Stimulated activated CD4-positive, alpha-beta T cell treated with anti-CD3 and anti-CD28 coated beads, Interleukin-1b, Interleukin-23, amount 100 ng/mL, for 1 hour (primary cell): ENCODE measurements around the gene INHBB.
"Not testable (repeated sequence)": the region's sequence is repeated elsewhere in the genome, so short reads cannot be mapped to it uniquely, and the experiment has no call there.

Experiments used
- DNase-seq, 2 donors: peaks; one replicate each; pipeline ENCODE4 v3.0.0-alpha.2; 2020; ENCODE audit warnings: low read depth in 2 of 2

Gene INHBB

DNA sequence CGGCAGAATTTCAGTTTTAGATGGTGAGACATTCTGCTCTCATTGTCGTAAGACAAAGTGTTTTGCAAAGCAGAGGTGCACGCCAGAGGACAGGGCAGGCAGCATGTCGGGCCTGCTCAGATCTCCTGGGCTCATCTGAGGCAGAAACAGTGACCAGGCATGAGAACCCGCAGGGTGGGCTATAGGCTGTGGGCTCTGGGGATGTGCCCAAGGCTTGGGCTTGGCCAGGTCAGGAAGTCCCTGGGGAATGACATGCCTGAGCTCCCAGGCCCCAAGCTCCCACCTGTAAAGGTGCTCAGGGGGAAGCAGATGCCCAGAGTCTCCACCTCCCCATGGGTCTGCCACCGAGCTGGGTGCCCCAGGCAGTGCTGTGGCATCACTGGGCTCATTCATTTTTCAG, 35.3 kb downstream of the INHBB start:
- no peak for DNase-seq

DNA sequence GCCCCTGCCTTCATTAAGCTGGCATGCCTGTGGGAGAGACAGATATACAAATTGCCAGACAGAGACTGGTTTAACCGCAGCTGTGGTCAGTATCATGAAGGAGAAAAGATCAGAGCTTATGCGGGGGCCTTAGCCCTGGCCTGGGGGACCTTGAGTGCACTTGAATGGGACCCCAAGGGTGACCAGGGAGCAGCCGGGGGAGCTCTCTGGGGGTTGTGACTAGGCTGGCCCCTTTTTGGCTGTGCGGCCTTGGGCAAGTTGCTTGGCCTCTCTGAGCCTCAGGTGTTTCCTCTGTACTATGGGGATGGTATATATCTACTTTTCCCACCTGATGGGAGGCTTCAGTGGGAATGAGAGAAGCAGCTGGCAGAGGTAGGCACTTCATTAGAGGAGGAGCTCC, 35.7 kb downstream of the INHBB start:
- DNase-seq, result no peak

DNA sequence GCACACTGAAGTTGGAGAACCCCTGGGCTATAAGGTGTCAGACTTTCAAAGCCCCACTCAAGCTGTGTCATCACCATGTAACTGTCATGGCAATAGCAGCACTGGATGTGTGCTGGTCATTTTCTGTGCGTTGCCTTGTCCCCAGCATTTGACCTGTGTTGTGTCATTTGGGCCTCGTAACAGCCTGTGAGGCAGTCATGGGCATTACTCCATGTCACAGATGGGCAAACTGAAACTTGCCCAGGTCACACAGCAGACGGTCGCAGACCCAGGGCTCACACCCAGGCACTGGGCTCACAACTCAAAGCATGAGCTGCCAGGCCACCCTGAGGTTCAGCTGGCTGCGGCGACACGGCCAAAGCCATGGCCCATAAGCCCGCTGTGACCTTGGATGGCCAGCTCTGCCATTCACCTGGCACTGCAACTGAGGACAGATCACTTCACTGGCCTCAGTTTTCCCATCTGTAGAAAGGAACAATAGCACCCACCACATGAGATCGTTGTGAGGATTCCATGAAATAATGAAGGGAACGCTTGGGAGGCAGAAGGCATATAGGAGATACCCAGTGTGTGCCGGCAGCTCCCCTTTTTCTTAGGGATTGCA, 36.7 kb downstream of the INHBB start:
- no peak for DNase-seq

DNA sequence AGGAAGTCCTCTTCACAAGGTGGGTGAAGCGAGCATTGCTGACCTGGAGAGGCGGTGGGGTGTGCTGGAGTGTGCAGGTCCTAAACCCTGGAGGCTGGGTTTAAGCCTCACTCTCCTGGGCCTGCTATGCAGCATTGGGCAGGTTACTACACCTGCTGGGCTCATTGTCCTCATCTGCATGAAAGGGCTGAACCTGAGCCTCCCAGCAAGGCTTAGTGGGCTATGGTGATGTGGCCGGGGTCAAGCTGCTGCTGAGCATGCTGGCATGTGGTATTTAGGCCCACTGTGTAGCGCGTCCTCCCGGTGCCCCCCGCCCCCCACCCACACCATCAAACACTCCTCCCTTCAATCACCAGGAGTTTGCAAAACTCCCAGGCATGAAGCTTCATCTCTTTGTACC, 37.3 kb downstream of the INHBB start:
- DNase-seq, result no peak

DNA sequence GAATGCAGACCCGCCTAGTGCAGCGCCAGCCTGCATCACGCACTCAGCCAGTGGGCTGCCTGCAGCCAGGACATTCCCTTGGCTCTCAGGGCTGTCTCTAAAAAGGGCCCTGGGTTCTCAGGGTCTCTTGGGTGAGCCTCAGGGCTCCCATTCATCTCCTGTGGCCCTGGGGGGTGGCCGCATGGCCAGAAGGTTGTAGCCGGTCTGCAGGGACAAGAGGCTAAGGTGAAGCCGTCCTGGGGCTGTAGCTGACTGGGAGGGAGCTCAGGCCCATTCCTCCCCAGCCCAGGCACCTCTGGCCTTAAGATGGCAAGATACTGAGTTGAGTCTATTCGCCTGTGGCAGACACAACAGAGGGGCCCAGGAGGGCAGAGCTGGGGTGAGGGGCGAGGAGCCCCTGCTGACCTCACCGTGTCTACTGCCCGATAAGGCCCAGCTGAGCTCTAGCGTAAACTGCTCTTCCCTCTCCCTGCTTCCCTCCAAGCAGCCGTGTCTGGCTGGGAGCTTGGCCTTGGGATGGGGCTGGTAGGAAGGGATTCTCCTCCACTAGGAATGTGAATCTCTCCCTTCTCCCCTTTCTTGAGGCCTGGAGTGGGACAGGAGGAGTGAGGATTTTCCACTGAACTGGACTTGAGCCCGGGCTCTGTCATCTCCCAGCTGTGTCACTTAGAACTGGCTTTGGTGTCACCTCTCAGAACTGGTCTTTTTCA, 37.9 kb downstream of the INHBB start:
- no peak for DNase-seq

DNA sequence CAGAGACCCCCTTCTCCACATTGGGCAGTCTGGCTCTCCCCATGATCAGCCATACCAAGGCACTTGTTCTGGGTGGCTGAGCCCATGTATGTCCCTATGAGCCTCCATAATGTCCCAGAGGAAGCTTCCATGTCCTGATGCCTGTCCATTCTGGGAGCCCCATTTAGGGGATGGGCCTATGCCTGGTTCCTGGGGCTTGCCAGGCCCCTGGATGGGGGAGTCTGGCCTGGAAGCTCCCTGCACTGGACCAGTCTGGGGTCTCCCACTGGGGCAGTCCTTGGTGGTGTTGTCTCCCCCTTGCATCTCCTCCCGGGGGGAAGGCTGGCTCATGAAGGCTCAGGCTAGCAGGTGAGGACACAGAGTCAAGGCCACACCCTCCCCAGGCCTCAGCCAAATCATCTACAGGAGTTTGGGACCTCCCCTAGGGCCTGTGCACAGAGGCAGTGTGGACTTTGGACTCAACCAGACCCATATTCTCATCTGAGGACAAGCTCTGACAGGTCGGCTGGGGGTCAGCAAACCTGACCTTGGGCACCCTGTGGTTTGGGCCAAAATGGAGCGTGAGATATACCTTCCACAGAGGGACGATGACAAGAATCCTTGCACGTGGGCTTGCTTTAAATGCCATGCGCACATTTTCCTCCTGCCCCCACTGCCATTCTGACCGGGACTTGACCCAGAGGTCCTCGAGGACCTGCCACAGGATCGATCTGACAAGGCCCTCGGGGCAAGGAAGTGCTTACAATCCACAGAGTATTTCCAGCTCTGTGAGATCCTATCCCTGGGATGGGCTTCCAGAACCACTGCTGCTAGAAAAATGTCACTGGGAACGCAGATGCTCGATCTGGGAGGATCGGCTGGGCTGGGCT, 38.8 kb downstream of the INHBB start:
- DNase-seq, result no peak

DNA sequence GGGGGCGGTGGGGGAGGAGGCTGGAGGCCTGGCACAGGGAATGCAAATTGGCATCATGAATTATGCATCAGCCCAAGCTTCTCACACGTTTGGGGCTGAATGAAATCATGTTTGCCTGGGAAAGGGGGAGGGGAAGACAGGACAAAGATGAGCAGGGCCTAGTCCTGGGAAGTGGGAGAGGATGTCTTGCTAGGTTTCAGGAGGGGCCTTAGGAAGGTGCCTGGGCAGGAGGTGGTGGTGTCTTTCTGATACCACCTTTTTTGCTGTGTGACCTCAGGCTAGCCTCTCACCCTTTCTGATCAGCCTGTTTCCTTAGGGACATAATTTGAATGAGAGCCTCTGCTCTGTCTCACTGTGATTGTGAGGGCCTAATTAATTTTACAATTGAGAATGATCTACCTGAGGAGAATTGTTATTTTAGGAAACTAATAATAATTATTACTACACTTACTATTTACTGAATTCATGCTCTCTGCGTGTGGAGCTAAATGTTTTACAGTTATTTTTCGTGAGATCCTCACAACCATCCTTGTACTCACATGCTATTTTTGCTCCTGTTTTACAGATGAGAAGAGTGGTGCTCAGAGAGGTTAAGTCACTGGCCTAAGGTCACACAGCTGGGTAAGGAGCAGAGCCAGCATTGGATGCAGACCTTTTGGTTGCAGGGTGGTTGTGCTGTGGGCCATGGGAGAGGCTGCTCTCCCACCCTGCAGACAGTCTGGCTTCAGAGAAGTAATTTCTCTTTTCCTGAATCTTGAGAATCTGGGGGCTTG, 39.6 kb downstream of the INHBB start:
- no peak for DNase-seq

DNA sequence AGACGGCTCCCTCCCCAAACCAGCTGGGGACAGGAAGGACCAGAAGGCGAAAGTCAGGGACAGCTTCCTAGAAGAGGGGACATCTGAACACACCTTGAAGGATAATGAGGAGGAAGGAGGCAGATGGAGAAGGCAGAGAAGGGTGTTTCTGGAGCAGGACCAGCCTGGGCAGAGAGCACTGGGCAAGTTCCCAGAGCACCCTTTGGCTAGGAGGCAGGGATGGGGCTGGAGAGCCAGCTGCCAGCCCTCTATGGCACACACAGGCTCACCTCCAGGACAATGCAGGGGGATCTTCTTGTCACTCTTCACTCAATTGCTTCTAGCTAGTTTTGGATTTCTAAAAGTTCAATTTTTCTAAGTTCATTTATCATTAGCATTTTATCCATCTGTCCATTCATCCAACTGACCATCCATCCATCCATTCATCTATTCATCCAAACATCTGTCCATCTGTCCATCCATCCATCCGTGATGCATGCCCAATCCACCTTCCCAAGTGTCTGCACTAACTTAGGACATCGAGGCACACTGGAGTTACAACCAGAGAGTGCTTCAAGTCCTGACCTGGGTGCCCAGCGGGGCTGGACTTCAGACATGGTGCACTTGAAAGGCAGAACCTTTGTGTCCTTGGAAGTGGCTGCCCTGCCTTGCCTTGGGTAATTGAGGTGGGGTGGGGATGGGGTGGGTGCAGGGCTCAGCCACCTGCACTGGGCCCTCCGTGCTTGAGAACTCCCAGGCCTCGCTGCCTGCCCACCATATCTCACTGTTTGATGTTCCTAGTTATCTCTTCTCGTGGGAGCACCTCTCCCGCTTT, 42.5 kb downstream of the INHBB start:
- no peak for DNase-seq

DNA sequence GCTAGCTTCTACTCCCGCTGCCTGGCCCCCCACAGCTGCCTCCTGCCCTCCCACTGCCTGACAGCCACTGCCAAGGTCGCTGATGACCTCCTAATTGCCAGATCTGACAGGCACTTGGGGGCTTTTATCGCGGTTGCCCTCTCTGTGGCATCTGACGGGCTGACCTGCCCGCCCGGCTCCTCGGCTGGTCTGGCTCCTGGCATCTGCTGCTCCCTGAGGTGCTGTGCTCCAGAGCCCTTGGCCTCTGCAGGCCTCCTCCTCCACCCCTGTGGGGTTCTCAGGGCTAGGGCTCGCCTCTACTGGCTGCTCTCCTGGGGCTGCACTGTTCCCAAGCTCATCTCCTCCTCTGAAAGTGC, 43.1 kb downstream of the INHBB start:
- no peak for DNase-seq

DNA sequence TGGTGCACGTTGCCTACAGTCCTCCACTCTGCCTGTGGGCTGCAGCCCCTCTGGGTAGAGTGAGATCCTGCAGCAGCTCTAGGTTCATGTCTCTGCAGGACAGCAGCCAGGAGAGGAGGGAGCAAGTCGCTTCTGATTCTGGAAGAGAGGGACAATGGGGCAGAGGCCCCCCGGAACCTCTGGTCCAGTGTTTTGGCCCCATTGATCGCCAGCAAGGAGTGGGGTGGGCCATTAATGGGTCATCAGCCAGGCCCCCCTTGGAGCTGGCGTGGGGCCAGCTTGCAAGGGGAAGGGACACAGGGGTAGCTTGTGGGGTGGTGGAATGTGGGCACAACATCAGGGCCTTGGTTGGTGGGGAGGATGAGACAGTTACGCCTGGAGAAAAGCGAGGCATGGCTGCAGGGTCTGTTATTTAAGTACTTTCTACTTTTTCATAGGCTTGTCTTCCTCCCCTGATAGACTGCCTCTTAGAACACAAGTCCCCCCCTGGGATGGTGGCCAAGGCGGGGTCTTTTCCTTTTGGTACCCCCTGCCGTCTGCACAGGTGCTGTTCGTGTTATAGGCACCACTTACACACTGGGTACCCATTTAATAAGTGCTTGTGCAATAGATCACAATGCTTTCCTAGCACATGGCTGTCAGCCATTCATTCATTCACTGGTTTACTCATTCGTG, 44.6 kb downstream of the INHBB start:
- DNase-seq, result no peak

DNA sequence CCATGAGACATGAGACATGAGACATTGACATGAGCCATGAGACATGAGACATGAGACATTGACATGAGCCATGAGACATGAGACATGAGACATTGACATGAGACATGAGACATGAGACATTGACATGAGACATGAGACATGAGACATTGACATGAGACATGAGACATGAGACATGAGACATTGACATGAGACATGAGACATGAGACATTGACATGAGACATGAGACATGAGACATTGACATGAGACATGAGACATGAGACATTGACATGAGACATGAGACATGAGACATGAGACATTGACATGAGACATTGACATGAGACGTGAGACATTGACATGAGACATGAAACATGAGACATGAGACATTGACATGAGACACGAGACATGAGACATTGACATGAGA, 45.4 kb downstream of the INHBB start:
- not testable (repeated sequence) for DNase-seq

DNA sequence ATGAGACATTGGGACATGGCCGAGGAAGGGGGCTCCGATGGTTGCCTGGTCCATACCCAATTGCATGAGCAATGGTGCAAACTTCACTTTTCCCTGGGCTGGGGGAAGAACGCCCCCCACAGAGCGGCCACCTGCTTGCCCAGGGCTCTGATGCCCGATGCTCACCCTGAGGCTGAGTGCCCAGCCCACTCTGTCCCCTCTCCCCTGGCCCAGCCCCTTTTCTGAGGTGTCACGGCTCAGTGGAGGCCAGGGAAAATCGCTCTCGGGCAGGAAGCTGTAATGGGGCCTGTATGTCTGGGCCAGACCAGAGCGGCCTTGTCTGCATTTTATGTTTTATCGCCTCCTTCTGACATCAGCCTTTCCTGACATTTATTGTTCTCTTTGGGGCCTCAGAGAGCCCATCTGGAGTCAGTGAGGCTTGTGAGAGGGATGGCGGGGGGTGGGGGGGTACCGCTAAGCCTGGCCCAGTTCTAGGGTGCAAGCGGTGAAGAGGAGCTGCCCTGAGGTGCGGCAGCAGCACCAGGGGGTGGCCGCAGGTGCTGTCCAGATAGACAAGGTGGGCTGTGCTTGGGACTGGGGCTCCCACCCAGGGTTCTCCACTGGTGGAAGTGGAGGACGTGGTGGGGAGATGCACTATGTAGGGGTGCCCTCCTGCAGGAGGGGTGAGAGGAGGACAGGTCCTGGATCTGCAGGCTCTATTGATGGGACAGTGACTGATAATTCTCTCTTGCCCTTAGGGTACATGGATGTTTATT, 46.2 kb downstream of the INHBB start:
- DNase-seq, result no peak

DNA sequence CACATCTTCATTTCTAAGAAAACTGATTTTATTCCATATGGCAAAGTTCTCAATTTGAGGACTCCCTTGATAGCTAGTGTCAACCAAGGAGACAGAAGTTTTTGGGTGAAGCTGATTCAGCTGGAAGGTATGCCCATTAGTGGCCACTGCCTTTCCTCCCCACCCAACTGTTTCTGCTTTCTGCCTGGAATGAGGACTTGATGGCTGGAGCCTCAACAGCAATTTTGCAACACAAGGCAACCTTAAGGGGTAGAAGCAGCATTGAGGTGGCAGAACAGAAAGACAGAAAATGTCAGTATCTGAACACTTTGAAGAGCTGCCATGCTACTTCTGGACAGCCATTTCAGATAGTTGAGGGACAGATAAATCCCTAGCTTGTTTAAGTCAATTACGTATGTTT, 47.0 kb downstream of the INHBB start:
- DNase-seq, result no peak

DNA sequence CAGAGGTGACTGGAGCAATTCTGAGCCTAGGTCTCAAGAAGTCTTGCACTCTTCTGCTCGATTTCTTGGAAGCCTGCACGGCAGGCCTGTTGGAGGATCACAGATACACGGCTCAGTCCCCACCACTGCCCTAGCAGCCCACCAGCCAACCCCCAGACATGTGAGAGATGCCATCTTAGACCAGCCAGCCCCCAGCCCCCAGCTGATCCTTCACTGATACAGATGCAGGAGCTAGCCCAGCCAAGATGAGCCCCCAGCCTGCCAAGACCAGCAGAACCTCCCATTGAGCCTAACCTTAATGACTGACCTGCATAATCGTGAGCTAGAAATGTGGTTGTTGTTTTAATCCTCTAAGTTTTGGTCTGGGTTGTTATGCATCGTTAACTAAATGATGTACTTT, 47.5 kb downstream of the INHBB start:
- DNase-seq, result no peak

DNA sequence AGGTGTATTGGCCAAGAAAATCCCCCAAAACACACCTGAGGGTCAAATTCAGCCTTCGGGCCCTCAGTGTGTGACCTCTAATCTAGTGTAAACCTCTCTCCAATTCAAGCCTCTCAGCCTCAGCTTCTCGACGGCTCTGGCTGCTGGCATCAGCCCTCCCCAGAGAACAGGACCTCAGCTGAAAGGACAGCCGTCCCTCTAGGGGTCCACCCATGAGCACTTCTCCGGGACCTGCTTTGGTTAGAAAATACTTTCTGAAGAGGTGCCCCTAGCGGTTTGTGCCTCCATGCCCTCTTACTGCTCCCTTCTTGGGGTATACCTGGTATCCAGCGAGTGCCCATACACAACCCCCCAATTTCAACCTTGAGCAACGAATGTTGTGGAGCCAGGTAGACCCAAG, 48.8 kb downstream of the INHBB start:
- DNase-seq, result no peak

DNA sequence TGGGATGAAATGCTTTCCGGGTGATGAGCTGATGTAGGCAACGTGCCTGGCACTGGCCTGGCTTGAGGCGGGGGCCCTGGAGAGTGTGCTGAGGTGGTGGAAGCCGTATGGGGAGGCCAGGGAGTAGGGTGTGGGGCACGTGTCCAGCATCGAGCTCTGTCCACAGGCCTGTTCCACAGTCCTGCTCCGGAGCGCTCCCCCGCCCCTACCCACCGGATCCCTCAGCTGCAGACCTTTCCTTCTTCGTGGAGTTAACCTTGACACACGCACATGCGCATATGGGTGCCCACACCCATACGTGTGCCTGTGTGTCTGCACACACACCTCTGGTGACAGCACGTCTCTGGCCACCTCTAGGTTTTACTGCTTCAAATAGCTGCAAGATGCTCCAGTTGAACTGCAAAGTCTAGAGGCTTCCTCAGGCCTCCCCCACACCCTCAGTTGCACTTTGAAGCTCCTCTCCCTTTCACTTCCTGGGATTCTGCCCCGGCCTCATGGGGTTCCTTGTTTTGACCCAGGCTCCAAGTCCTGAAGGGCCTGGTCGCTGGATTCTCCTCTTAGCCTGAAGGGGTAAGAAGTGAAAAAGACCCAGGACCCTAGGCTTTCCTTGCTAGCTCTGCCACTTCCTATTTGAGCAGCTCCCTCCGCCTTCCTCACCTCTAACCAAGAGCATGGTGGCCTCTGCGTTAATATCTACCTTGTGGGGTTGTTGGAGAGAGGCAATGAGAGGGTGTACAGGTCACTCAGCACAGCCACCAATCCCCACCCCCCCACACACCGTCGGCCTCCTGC, 49.5 kb downstream of the INHBB start:
- DNase-seq, result no peak

DNA sequence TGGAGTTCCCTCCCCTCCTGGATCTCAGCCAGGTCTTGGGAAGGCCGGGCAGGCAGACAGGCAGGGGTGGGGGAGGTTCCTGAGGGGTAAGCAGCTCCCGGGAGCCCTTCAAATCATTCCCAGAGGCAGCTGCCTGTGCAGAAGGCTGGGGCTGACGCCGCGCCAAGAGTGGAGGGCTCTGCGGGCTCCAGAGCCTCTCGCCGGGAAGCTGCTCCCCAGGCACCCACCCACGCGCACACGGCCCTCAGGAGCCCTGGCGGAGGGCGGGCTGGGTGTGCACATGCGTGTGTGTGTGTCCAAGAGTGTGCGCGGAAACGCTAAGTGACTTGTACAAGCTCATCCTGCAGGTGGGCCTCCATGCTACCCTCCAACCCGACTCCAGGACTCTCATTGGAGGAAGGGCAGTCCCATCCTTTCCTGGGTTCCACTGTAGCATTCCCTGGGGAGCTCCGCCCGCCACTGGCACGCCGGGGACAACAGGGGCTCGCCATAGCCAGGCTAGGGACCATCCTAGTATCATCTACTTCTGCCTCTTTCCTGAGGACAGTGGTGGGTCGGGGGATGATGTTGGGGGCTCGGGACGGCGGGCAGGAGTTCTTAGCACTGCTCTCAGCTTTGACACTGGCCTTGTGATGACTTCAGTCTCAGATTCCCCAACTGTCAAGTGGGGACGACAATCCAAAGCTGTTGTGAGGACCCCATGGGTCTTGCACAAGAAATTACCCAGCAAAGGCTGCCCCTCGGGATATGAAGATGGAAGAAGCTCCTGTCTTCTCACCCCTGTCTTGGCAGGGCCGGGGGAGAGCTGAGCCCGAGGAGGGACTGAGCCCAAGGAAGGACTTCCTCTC, 50.3 kb downstream of the INHBB start:
- no peak for DNase-seq
